SK-N-SH (cell line): ENCODE measurements around the gene RPL11. TPM values are rescaled to one million over a fixed set of nuclear protein-coding genes. Genes with fewer than 3 reads are reported as not detected.

ENCODE experiments used
- CTCF ChIA-PET: fragments of 300-600, 350-600 bp; formaldehyde crosslinking; extraction: SDS; loops from one replicate; lab custom pipeline; 2021; lab: Yijun Ruan, JAX
- POLR2A ChIA-PET: fragments of 350-600 bp; sonication (Branson Sonifier 250); formaldehyde crosslinking; extraction: SDS; loops from one replicate; lab custom pipeline; 2020; ENCODE audit warnings: antibody characterized with exemption, inconsistent platforms; lab: Yijun Ruan, JAX
- DNase-seq: peaks from one replicate; pipeline ENCODE4 v3.0.0; 2012
- H2AFZ ChIP-seq: fragments of 200-600 bp; sonication (generic); 2 replicates; pipeline ENCODE4 v1.8.1; 2016; ENCODE audit warnings: antibody characterized with exemption, mild to moderate bottlenecking, low read depth
- H3F3A ChIP-seq: fragments of 200-600 bp; sonication (generic); replicated peaks from 2 replicates; pipeline ENCODE3; 2016; ENCODE audit warnings: antibody characterized with exemption, mild to moderate bottlenecking; ENCODE audit not compliant: insufficient read depth
- H3K27ac ChIP-seq, 2 experiments: fragments of 200-500 bp in 1 of 2; fragments of 200-600 bp in 1 of 2; sonication (Bioruptor generic) in 1 of 2; sonication (generic), shearing (Covaris generic) in 1 of 2; 2 replicates each; pipeline versions ENCODE4 v1.5.1 to v1.6.1; 2014 to 2016; ENCODE audit warnings: low read depth in 2 of 2, inconsistent platforms in 1 of 2, low read length in 1 of 2, mild to moderate bottlenecking in 1 of 2, mixed read lengths in 1 of 2
- H3K27me3 ChIP-seq: fragments of 200-600 bp; sonication (generic), shearing (Covaris generic); 2 replicates; pipeline ENCODE4 v1.6.1; 2016; ENCODE audit warnings: mixed run types; ENCODE audit not compliant: insufficient read depth
- H3K36me3 ChIP-seq, 2 experiments: fragments of 200-500 bp in 1 of 2; fragments of 200-600 bp in 1 of 2; sonication (Bioruptor generic) in 1 of 2; sonication (generic) in 1 of 2; replicated peaks in 1 of 2; 2 replicates each; pipeline versions ENCODE3 to v1.5.1; 2014 to 2016; ENCODE audit warnings: low read length in 1 of 2, mild to moderate bottlenecking in 1 of 2; ENCODE audit not compliant: insufficient read depth in 2 of 2, control insufficient read depth in 1 of 2
- H3K4me1 ChIP-seq, 2 experiments: fragments of 200-500 bp in 1 of 2; fragments of 200-600 bp in 1 of 2; sonication (Bioruptor generic) in 1 of 2; sonication (generic), shearing (Covaris generic) in 1 of 2; 2 replicates each; pipeline versions ENCODE4 v1.5.1 to v1.6.1; 2014 to 2016; ENCODE audit warnings: low read depth in 1 of 2, low read length in 1 of 2, mixed run types in 1 of 2; ENCODE audit not compliant: insufficient read depth in 2 of 2, control insufficient read depth in 1 of 2
- H3K4me2 ChIP-seq: fragments of 200-600 bp; sonication (generic), shearing (Covaris generic); 2 replicates; pipeline ENCODE4 v1.6.1; 2017; ENCODE audit warnings: mixed run types
- H3K4me3 ChIP-seq, 2 experiments: fragments of 200-500 bp in 1 of 2; fragments of 200-600 bp in 1 of 2; sonication (Bioruptor generic) in 1 of 2; sonication (generic), shearing (Covaris generic) in 1 of 2; 2 replicates each; pipeline versions ENCODE4 v1.5.1 to v1.8.1; 2014 to 2016; ENCODE audit warnings: low read depth in 2 of 2, inconsistent platforms in 1 of 2, low read length in 1 of 2, mild to moderate bottlenecking in 1 of 2, mixed read lengths in 1 of 2, moderate library complexity in 1 of 2
- H3K79me2 ChIP-seq: fragments of 200-600 bp; sonication (generic); 2 replicates; pipeline ENCODE4 v1.8.1; 2017; ENCODE audit warnings: mild to moderate bottlenecking; ENCODE audit not compliant: insufficient read depth
- H3K9ac ChIP-seq: fragments of 200-600 bp; sonication (generic); 2 replicates; pipeline ENCODE4 v1.6.1; 2017; ENCODE audit warnings: mixed run types
- H3K9me2 ChIP-seq: fragments of 200-600 bp; sonication (generic); 2 replicates; pipeline ENCODE4 v1.6.1; 2017; ENCODE audit warnings: mixed run types
- H3K9me3 ChIP-seq: fragments of 200-600 bp; sonication (generic); 2 replicates; pipeline ENCODE4 v1.6.1; 2017; ENCODE audit warnings: mixed run types, mild to moderate bottlenecking, moderate library complexity
- H4K20me1 ChIP-seq: fragments of 200-600 bp; sonication (generic); 2 replicates; pipeline ENCODE4 v1.6.1; 2017; ENCODE audit warnings: mild to moderate bottlenecking, mixed run types; ENCODE audit not compliant: insufficient read depth
- ELF1 ChIP-seq: IDR thresholded peaks from 2 replicates; pipeline ENCODE4 v1.4.0; 2012
- EZH2phosphoT487 ChIP-seq: fragments of 200-600 bp; sonication (generic); IDR thresholded peaks from 2 replicates; pipeline ENCODE4 v1.6.1; 2017; ENCODE audit warnings: low read depth, mixed run types, mild to moderate bottlenecking, antibody characterized with exemption, moderate library complexity, borderline replicate concordance
- FOSL2 ChIP-seq: IDR thresholded peaks from 2 replicates; pipeline ENCODE4 v1.4.0; 2012; ENCODE audit warnings: low read depth, mild to moderate bottlenecking, moderate library complexity, borderline replicate concordance
- FOXJ3 ChIP-seq: sonication (generic); formaldehyde crosslinking; IDR thresholded peaks from 2 replicates; pipeline ENCODE4 v1.5.1; 2020; ENCODE audit warnings: mild to moderate bottlenecking, missing genetic modification reagents
- FOXM1 ChIP-seq: IDR thresholded peaks from 2 replicates; pipeline ENCODE4 v1.4.0; 2012; ENCODE audit warnings: low read depth, mild to moderate bottlenecking
- GABPA ChIP-seq: IDR thresholded peaks from 2 replicates; pipeline ENCODE4 v1.4.0; 2012; ENCODE audit warnings: low read depth, mild to moderate bottlenecking
- GATA2 ChIP-seq: sonication (generic); formaldehyde crosslinking; IDR thresholded peaks from 2 replicates; pipeline ENCODE4 v1.5.0; 2020; ENCODE audit warnings: mild to moderate bottlenecking, missing genetic modification reagents
- MEF2A ChIP-seq: IDR thresholded peaks from 2 replicates; pipeline ENCODE4 v1.4.0; 2012; ENCODE audit warnings: low read depth, borderline replicate concordance
- MXI1 ChIP-seq: IDR thresholded peaks from 2 replicates; pipeline ENCODE4 v1.6.1; 2012; ENCODE audit warnings: mild to moderate bottlenecking, low read depth, low read length, improper control_type of control experiment
- POLR2AphosphoS5 ChIP-seq: IDR thresholded peaks from 2 replicates; pipeline ENCODE4 v1.6.1; 2012; ENCODE audit warnings: low read depth, low read length
- RCOR1 ChIP-seq: fragments of 150-350 bp; IDR thresholded peaks from 2 replicates; pipeline ENCODE4 v1.6.1; 2017; ENCODE audit warnings: antibody characterized with exemption, low read length
- RFX5 ChIP-seq: IDR thresholded peaks from 2 replicates; pipeline ENCODE4 v1.6.1; 2012; ENCODE audit warnings: mild to moderate bottlenecking, improper control_type of control experiment, low read length
- SIN3A ChIP-seq: IDR thresholded peaks from 2 replicates; pipeline ENCODE4 v1.6.1; 2012; ENCODE audit warnings: low read depth, mild to moderate bottlenecking, low read length, moderate library complexity, borderline replicate concordance
- SMC3 ChIP-seq: IDR thresholded peaks from 2 replicates; pipeline ENCODE4 v1.6.1; 2012; ENCODE audit warnings: low read depth, low read length, improper control_type of control experiment
- TAF1 ChIP-seq: IDR thresholded peaks from 2 replicates; pipeline ENCODE4 v1.6.1; 2012; ENCODE audit warnings: low read depth, mild to moderate bottlenecking, low read length, moderate library complexity, borderline replicate concordance
- TCF12 ChIP-seq: IDR thresholded peaks from 2 replicates; pipeline ENCODE4 v1.4.0; 2012
- TEAD4 ChIP-seq: IDR thresholded peaks from 2 replicates; pipeline ENCODE4 v1.4.0; 2012; ENCODE audit warnings: mild to moderate bottlenecking, borderline replicate concordance; ENCODE audit not compliant: insufficient read depth
- YY1 ChIP-seq: IDR thresholded peaks from 2 replicates; pipeline ENCODE4 v1.4.0; 2012; ENCODE audit warnings: low read depth, mild to moderate bottlenecking
- WGBS: methylation state at CpG from one replicate; pipeline ENCODE4 v1.1.6; 2017; ENCODE audit warnings: low lambda C conversion rate; 5-methylcytosine and 5-hydroxymethylcytosine counted together
- polyA plus RNA-seq, 3 experiments: library from polyadenylated mRNA; depleted of rRNA; stranded (reverse); fragments of >200 nt; gene quantifications; 2 replicates each; pipeline ENCODE4 v1.2.3, GENCODE V29; 2012
- TF ChIP-seq, protein P1 (sequence below): IDR thresholded peaks from 2 replicates; pipeline ENCODE4 v1.4.0; 2012; ENCODE audit warnings: low read depth
- TF ChIP-seq, protein P2 (sequence below): IDR thresholded peaks from 2 replicates; pipeline ENCODE4; 2012
- TF ChIP-seq, protein P3 (sequence below): fragments of 150-350 bp; IDR thresholded peaks from 2 replicates; pipeline ENCODE4 v1.6.1; 2016; ENCODE audit warnings: mild to moderate bottlenecking, low read depth, low read length

Gene RPL11
- polyA plus RNA-seq, 1 of the 3 experiments (the other 2 are of a cell fraction), result 2,255 TPM

DNA sequence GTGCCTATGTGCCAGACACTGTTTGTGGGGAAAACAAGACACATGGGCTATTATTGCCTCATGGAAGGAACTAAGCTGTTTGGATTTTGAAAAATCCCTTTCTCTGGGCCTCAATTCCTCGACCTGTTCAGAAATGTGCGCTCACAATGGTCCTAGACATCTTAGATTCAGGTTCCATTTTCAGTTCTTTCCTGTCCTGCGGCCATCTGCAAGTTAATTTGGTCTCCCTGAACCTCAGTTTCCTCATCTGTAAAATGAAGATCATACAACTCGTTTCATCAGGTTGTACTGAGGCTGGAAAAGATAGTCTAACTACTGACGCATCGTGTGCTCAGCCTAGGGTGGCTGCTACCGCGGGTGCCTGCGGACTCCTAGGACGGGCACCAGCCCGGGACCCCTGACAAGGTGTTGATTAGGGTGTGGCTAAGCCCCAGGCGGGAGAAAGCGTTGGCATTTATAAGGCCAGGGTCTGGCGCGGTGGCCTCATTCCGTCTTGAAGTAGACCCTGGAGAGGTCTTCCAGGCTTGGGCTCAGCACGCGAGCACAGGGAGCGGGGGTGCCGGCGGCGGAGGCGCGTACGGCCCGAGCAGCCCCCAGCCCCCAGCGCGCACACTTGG, 51.2 kb downstream of the RPL11 start:
- Histone ChIP-seq H3K27me3 (no peaks in the 10 kb centered on the region), H2AFZ (peak overlapping the region; percentile 83), H3K27ac (peak overlapping the region; percentile 46 to 87; a peak in 3 of 4 replicates), H3F3A (peaks cover 26% of the 10 kb centered on the region), H3K4me2 (peak overlapping the region; percentile 90), H3K36me3 (peaks cover 6 to 12% of the 10 kb centered on the region in 2 experiments), H3K9ac (peak overlapping the region; percentile 79), H3K4me3 (peak overlapping the region; percentile 74 to 93), H3K9me3 (no peaks in the 10 kb centered on the region), H3K79me2 (peaks cover 44% of the 10 kb centered on the region), H4K20me1 (peaks cover 39% of the 10 kb centered on the region), H3K4me1 (peaks cover 4 to 14% of the 10 kb centered on the region in 2 experiments; a peak in 2 of 4 replicates), H3K9me2 (no peaks in the 10 kb centered on the region)
- ChIA-PET POLR2A (interaction anchor here (0.9 to 1.8 kb wide), 6 partner anchors 20 to 399 kb away, joined by 3 to 6 read pairs (median 3); partner anchors contain the start of genes HMGCL, HNRNPR, LYPLA2 and RPL11), CTCF (interaction anchor here (1.1 to 1.7 kb wide), 4 partner anchors 9 to 174 kb away, joined by 3 to 9 read pairs (median 5); no protein-coding TSS in a partner anchor)
- 30% methylated on average over 11 of the region's 28 CpGs for WGBS
- DNase-seq, result no peak
- no peak for TF ChIP-seq TCF12
- TF ChIP-seq ELF1, result no peak
- no peak for TF ChIP-seq YY1
- TF ChIP-seq, protein P1, sequence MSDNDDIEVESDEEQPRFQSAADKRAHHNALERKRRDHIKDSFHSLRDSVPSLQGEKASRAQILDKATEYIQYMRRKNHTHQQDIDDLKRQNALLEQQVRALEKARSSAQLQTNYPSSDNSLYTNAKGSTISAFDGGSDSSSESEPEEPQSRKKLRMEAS, result no peak
- no peak for TF ChIP-seq RFX5
- TF ChIP-seq SIN3A, result no peak
- TF ChIP-seq FOXJ3 (CRISPR knock-in tag), result no peak
- no peak for TF ChIP-seq GATA2 (CRISPR knock-in tag)
- no peak for TF ChIP-seq SMC3
- TF ChIP-seq RCOR1, result no peak
- no peak for TF ChIP-seq TAF1
- no peak for TF ChIP-seq POLR2AphosphoS5
- TF ChIP-seq MXI1, result no peak
- no peak for TF ChIP-seq MEF2A

DNA sequence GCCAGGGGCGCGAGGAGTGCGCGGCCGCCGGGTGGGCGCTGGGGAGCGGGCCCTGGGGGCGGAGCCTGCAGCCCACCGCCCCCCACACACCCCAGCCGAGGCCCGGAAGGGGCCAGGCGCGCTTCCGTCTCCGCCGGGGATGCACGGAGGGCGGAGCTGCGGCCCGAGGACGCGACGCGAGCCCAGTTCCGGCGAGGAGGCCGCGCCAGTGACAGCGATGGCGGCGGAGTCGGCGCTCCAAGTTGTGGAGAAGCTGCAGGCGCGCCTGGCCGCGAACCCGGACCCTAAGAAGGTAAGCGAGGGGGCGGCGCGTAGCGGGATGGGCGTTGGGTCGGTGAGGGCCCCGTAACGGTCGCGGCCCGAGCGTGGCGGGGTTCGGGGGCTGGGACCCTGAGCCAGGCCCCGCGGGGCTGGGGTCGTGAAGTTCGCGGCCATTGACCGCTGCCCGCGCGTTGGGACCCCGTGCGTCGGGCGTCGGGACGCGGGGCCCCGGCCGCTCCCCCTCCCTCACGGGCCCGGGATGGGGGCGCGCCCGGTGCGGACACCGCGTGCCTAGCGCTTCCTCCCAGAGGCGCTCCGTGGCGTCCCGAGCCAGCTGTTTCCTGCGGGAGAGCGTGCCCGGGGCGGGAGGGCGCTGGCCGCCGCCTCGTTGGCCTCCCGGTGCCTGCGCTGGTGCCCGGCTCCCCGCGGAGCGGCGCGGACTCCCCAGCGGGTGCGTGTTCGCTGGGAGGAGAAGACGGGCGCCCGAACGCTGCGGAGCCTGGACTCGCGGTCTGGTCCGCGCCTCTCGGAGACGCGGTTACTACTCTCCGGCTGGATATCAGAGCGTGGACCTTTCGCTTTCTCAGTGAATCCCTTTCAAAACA, 51.9 kb downstream of the RPL11 start, which contains the start of gene ELOA:
TSS of gene ELOA (plus strand) at position 185 of the 866 bp plus-strand sequence. CDS start at position 218, 33 bp downstream.
- WGBS, result 2% methylated on average over 24 of the region's 119 CpGs
- peaks cover 46% of the 10 kb centered on the region for H4K20me1 ChIP-seq
- H3K9me3 ChIP-seq, result no peaks in the 10 kb centered on the region
- H3K4me2 ChIP-seq, result peak within 1 kb of the TSS; percentile 90
- peaks cover 6 to 16% of the 10 kb centered on the region in 2 experiments for H3K36me3 ChIP-seq
- H2AFZ ChIP-seq, result peak within 1 kb of the TSS; percentile 83
- peak within 1 kb of the TSS; percentile 79 for H3K9ac ChIP-seq
- peak within 1 kb of the TSS; percentile 64 to 88; a peak in 3 of 4 replicates for H3K27ac ChIP-seq
- H3K79me2 ChIP-seq, result peaks cover 52% of the 10 kb centered on the region
- H3K4me3 ChIP-seq, result peak within 1 kb of the TSS; percentile 74 to 93
- no peaks in the 10 kb centered on the region for H3K27me3 ChIP-seq
- POLR2A ChIA-PET, result interaction anchor here (0.9 to 1.8 kb wide), 7 partner anchors 20 to 399 kb away, joined by 3 to 6 read pairs (median 3); partner anchors contain the start of genes HMGCL, HNRNPR, LYPLA2 and RPL11
- CTCF ChIA-PET, result interaction anchor here (0.6 to 4.2 kb wide), 8 partner anchors 8 to 1175 kb away, joined by 3 to 21 read pairs (median 4); no protein-coding TSS in a partner anchor
- DNase-seq, result peak; percentile 99
- peaks cover 26% of the 10 kb centered on the region for H3F3A ChIP-seq
- no peaks in the 10 kb centered on the region for H3K9me2 ChIP-seq
- peaks cover 4 to 14% of the 10 kb centered on the region in 2 experiments; a peak in 2 of 4 replicates for H3K4me1 ChIP-seq
- TF ChIP-seq GABPA, result peak; percentile 87
- no peak for TF ChIP-seq FOXM1
- TF ChIP-seq MXI1, result peak; percentile 77
- TF ChIP-seq, protein P2, sequence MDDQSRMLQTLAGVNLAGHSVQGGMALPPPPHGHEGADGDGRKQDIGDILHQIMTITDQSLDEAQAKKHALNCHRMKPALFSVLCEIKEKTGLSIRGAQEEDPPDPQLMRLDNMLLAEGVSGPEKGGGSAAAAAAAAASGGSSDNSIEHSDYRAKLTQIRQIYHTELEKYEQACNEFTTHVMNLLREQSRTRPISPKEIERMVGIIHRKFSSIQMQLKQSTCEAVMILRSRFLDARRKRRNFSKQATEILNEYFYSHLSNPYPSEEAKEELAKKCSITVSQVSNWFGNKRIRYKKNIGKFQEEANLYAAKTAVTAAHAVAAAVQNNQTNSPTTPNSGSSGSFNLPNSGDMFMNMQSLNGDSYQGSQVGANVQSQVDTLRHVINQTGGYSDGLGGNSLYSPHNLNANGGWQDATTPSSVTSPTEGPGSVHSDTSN, result no peak
- TF ChIP-seq, protein P1, result peak; percentile 39
- TF ChIP-seq ELF1, result peak; percentile 38; the same call in 1 of the 2 replicates
- peak; percentile 83 for TF ChIP-seq POLR2AphosphoS5
- no peak for TF ChIP-seq FOSL2
- TF ChIP-seq EZH2phosphoT487, result no peak
- TF ChIP-seq, protein P3, sequence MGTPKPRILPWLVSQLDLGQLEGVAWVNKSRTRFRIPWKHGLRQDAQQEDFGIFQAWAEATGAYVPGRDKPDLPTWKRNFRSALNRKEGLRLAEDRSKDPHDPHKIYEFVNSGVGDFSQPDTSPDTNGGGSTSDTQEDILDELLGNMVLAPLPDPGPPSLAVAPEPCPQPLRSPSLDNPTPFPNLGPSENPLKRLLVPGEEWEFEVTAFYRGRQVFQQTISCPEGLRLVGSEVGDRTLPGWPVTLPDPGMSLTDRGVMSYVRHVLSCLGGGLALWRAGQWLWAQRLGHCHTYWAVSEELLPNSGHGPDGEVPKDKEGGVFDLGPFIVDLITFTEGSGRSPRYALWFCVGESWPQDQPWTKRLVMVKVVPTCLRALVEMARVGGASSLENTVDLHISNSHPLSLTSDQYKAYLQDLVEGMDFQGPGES, result no peak
- 0 out of 2 replicates have a peak, but pooled peaks have one; percentile 3 for TF ChIP-seq RCOR1
- no peak for TF ChIP-seq TEAD4
